GM12872 (cell line): ENCODE results near the gene KANSL2.

Source experiments
- CTCF ChIP-seq: IDR thresholded peaks from 3 replicates; pipeline ENCODE4 v1.5.1; 2011; ENCODE audit warnings: low read depth, mild to moderate bottlenecking, low read length, moderate library complexity; ENCODE audit not compliant: insufficient read depth

KANSL2 gene

GRCh38 chr12:48687592-48687991 is 5.6 kb upstream of the KANSL2 start:
- no peak for TF ChIP-seq CTCF

GRCh38 chr12:48686615-48687334 is 4.7 kb upstream of the KANSL2 start:
- no peak for TF ChIP-seq CTCF

- no peak for TF ChIP-seq CTCF
Measured at GRCh38 chr12:48686037-48686595, 4.1 kb upstream of the KANSL2 start.

- no peak for TF ChIP-seq CTCF
Measured at GRCh38 chr12:48683534-48683933, 1.5 kb upstream of the KANSL2 start.

GRCh38 chr12:48682927-48683326 is 889 bp upstream of the KANSL2 start:
- TF ChIP-seq CTCF = no peak

GRCh38 chr12:48681399-48681709 is 684 bp downstream of the KANSL2 start:
- TF ChIP-seq CTCF = no peak

- no peak for TF ChIP-seq CTCF
Measured at GRCh38 chr12:48680861-48681260, 1.2 kb downstream of the KANSL2 start.
